B cell (primary cell): ENCODE results near the gene CLDN8.

Experiments used
- CTCF ChIP-seq: fragments of 200-600 bp; IDR thresholded peaks from one replicate; pipeline ENCODE4 v1.8.0; 2022; ENCODE audit warnings: antibody characterized with exemption, mild to moderate bottlenecking
- EZH2 ChIP-seq: IDR thresholded peaks from 2 replicates; pipeline ENCODE4 v1.6.1; 2012; ENCODE audit warnings: borderline replicate concordance, low read depth, mild to moderate bottlenecking, moderate library complexity, low read length; ENCODE audit not compliant: insufficient read depth, poor library complexity, severe bottlenecking

DNA sequence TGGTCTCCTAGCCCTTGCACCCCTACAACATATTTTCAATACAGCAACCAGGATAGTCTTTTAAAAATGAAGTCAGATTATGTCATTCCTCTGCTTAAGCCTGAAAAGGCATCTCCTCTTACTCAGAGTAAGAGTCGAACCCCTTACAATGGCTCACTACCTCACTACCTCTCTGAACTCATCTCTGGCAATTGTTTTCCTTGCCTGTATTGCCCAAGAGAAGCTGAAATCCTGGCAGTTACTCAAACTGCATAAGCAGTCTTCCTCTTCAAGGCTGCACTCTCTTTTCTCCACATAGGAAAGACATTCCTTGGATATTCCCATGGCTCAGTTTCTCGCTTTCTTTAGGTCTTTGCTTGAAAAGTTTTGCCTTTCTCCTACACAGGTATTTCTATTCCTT lies 22.7 kb downstream of the CLDN8 start:
- TF ChIP-seq EZH2 (no peak), CTCF (no peak)
